Mesothelial cell of epicardium (in vitro differentiated cells): ENCODE results near the gene HOXD11. TPM values are rescaled to one million over a fixed set of nuclear protein-coding genes. Genes with fewer than 3 reads are reported as not detected.

Source experiments
- DNase-seq, 2 experiments: peaks; one replicate each; pipeline ENCODE4 v3.0.0; 2021; ENCODE audit warnings: low spot score in 2 of 2; ENCODE audit not compliant: unreplicated experiment in 2 of 2
- H3K27ac Mint-ChIP-seq: 2 replicates; pipeline ENCODE4 v1.8.0; 2021; ENCODE audit warnings: mixed read lengths
- H3K27me3 Mint-ChIP-seq: 2 replicates; pipeline ENCODE4 v1.8.0; 2021; ENCODE audit warnings: low read depth, mixed read lengths
- H3K36me3 Mint-ChIP-seq: 2 replicates; pipeline ENCODE4 v1.8.0; 2021; ENCODE audit warnings: mixed read lengths
- H3K4me1 Mint-ChIP-seq: 2 replicates; pipeline ENCODE4 v1.8.0; 2021; ENCODE audit warnings: mixed read lengths
- H3K4me3 Mint-ChIP-seq: 2 replicates; pipeline ENCODE4 v1.8.0; 2021; ENCODE audit warnings: mild to moderate bottlenecking, moderate library complexity, mixed read lengths
- H3K9me3 Mint-ChIP-seq: 2 replicates; pipeline ENCODE4 v1.8.0; 2021; ENCODE audit warnings: mixed read lengths
- total RNA-seq: library from RNA; stranded (reverse); gene quantifications from 3 replicates; pipeline ENCODE4 v1.2.1, GENCODE V29; 2021
- TF ChIP-seq, protein P1 (sequence below): fragments of 200-600 bp; sonication (generic); IDR thresholded peaks from one replicate; pipeline ENCODE4 v1.5.0; 2021; ENCODE audit warnings: antibody characterized with exemption; ENCODE audit not compliant: unreplicated experiment

The HOXD11 gene
- total RNA-seq, 1 donor from 2014 or later = 3.0 TPM

- DNase-seq = no peak
- TF ChIP-seq, protein P1, sequence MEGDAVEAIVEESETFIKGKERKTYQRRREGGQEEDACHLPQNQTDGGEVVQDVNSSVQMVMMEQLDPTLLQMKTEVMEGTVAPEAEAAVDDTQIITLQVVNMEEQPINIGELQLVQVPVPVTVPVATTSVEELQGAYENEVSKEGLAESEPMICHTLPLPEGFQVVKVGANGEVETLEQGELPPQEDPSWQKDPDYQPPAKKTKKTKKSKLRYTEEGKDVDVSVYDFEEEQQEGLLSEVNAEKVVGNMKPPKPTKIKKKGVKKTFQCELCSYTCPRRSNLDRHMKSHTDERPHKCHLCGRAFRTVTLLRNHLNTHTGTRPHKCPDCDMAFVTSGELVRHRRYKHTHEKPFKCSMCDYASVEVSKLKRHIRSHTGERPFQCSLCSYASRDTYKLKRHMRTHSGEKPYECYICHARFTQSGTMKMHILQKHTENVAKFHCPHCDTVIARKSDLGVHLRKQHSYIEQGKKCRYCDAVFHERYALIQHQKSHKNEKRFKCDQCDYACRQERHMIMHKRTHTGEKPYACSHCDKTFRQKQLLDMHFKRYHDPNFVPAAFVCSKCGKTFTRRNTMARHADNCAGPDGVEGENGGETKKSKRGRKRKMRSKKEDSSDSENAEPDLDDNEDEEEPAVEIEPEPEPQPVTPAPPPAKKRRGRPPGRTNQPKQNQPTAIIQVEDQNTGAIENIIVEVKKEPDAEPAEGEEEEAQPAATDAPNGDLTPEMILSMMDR = no peak
- H3K27ac Mint-ChIP-seq = no peak overlapping the region
- peaks cover 3% of the 10 kb centered on the region for H3K36me3 Mint-ChIP-seq
- peak overlapping the region; percentile 73 for H3K4me3 Mint-ChIP-seq
- peaks cover 13% of the 10 kb centered on the region for H3K4me1 Mint-ChIP-seq
- H3K9me3 Mint-ChIP-seq = no peaks in the 10 kb centered on the region
- peaks cover 92% of the 10 kb centered on the region for H3K27me3 Mint-ChIP-seq
Observed at GRCh38 chr2:176135035-176135440, 28.0 kb downstream of the HOXD11 start.

- peaks cover 3% of the 10 kb centered on the region for H3K36me3 Mint-ChIP-seq
- DNase-seq = no peak
- H3K27ac Mint-ChIP-seq = peak overlapping the region; percentile 39
- peak overlapping the region; percentile 73 for H3K4me3 Mint-ChIP-seq
- H3K27me3 Mint-ChIP-seq = peaks cover 96% of the 10 kb centered on the region
- TF ChIP-seq, protein P1 = no peak
- no peaks in the 10 kb centered on the region for H3K9me3 Mint-ChIP-seq
- H3K4me1 Mint-ChIP-seq = peaks cover 8% of the 10 kb centered on the region
Observed at GRCh38 chr2:176136374-176137251, 29.5 kb downstream of the HOXD11 start.

- TF ChIP-seq, protein P1 = no peak
Observed at GRCh38 chr2:176137252-176137580, 30.1 kb downstream of the HOXD11 start.

DNA sequence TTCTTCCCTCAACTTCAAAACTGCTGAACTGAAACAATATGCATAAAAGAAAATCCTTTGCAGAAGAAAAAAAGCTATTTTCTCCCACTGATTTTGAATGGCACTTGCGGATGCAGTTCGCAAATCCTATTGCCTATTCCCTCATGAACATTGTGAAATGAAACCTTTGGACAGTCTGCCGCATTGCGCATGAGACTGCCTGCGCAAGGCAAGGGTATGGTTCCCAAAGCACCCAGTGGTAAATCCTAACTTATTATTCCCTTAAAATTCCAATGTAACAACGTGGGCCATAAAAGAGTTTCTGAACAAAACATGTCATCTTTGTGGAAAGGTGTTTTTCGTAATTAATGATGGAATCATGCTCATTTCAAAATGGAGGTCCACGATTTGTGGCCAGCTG is 30.8 kb downstream of the HOXD11 start:
- no peaks in the 10 kb centered on the region for H3K9me3 Mint-ChIP-seq
- H3K4me1 Mint-ChIP-seq = peaks cover 6% of the 10 kb centered on the region
- TF ChIP-seq, protein P1 = no peak

More at GRCh38 chr2:176137252-176137580, 30.1 kb downstream of the HOXD11 start:
- H3K4me3 Mint-ChIP-seq = peak overlapping the region; percentile 53
- H3K27ac Mint-ChIP-seq = no peak overlapping the region
- H3K27me3 Mint-ChIP-seq = peaks cover 96% of the 10 kb centered on the region
- peaks cover 3% of the 10 kb centered on the region for H3K36me3 Mint-ChIP-seq
- no peak for DNase-seq
- H3K4me1 Mint-ChIP-seq = peaks cover 8% of the 10 kb centered on the region
- H3K9me3 Mint-ChIP-seq = no peaks in the 10 kb centered on the region

GRCh38 chr2:176138526-176138922 is 31.4 kb downstream of the HOXD11 start:
- no peak overlapping the region for H3K27ac Mint-ChIP-seq
- H3K36me3 Mint-ChIP-seq = peaks cover 3% of the 10 kb centered on the region
- TF ChIP-seq, protein P1 = no peak
- no peak for DNase-seq
- no peak overlapping the region for H3K4me3 Mint-ChIP-seq
- peaks cover 6% of the 10 kb centered on the region for H3K4me1 Mint-ChIP-seq
- peaks cover 96% of the 10 kb centered on the region for H3K27me3 Mint-ChIP-seq
- H3K9me3 Mint-ChIP-seq = no peaks in the 10 kb centered on the region

More for the DNA sequence above, 30.8 kb downstream of the HOXD11 start:
- peaks cover 3% of the 10 kb centered on the region for H3K36me3 Mint-ChIP-seq
- peaks cover 96% of the 10 kb centered on the region for H3K27me3 Mint-ChIP-seq
- no peak overlapping the region for H3K4me3 Mint-ChIP-seq
- no peak overlapping the region for H3K27ac Mint-ChIP-seq
- DNase-seq = no peak
